HCT116 (cell line): ENCODE results near the gene NELFB. TPM values are rescaled to one million over a fixed set of nuclear protein-coding genes. Genes with fewer than 3 reads are reported as not detected.

Source experiments
- ATAC-seq: fragments of 200-7000 bp; cut with Tn5 transposase; 2 replicates; pipeline ENCODE4 v1.9.1; 2020; ENCODE audit warnings: mild to moderate bottlenecking, moderate library complexity
- BruUV-seq: library from RNA; stranded (reverse); fragments of 400-500 nt; replicated peaks from 2 replicates; lab custom pipeline; 2021; lab: Mats Ljungman, UMichigan
- CTCF ChIA-PET: fragments of 300-600 bp; sonication (Branson Sonifier 250); formaldehyde crosslinking; loops from one replicate; lab custom pipeline; 2021; ENCODE audit warnings: antibody characterized with exemption; lab: Charles Lee
- POLR2A ChIA-PET: fragments of 300-600, 350-600 bp; sonication (Branson Sonifier 250); formaldehyde crosslinking; loops from one replicate; lab custom pipeline; 2021; ENCODE audit warnings: antibody characterized with exemption; lab: Charles Lee
- RAD21 ChIA-PET, 2 experiments: fragments of 300-600 bp; sonication (Branson Sonifier 250); formaldehyde crosslinking; loops; one replicate each; lab custom pipeline; 2023; ENCODE audit warnings: low total read pairs in 2 of 2; ENCODE audit not compliant: uncharacterized antibody in 2 of 2, unreplicated experiment in 2 of 2, low non-redundant PET in 1 of 2; lab: Charles Lee
- DNase-seq: peaks from one replicate; pipeline ENCODE4 v3.0.0-alpha.2; 2010; ENCODE audit warnings: low read depth, low spot score
- H2AFZ ChIP-seq: fragments of 200-600 bp; shearing (Covaris generic), sonication (generic); 2 replicates; pipeline ENCODE4 v1.6.1; 2017; ENCODE audit warnings: low read depth, mixed run types, mixed read lengths, antibody characterized with exemption, low read length; ENCODE audit not compliant: poor library complexity, severe bottlenecking
- H3K27ac ChIP-seq: 2 replicates; pipeline ENCODE4 v1.5.1; 2012; ENCODE audit warnings: low read depth, low read length
- H3K27me3 ChIP-seq: fragments of 200-600 bp; sonication (generic); 2 replicates; pipeline ENCODE4 v1.6.1; 2016; ENCODE audit warnings: mixed run types, low read length, mixed read lengths; ENCODE audit not compliant: insufficient read depth
- H3K36me3 ChIP-seq, 2 experiments: fragments of 200-500 bp in 1 of 2; fragments of 200-600 bp in 1 of 2; sonication (Bioruptor generic) in 1 of 2; sonication (generic) in 1 of 2; 2 replicates each; pipeline versions ENCODE4 v1.5.1 to v1.6.1; 2014 to 2016; ENCODE audit warnings: low read length in 2 of 2, inconsistent platforms in 1 of 2, mixed read lengths in 1 of 2, mixed run types in 1 of 2; ENCODE audit not compliant: insufficient read depth in 2 of 2, control insufficient read depth in 1 of 2
- H3K4me1 ChIP-seq, 2 experiments: fragments of 200-600 bp in 1 of 2; sonication (generic) in 1 of 2; 2 replicates each; pipeline versions ENCODE4 v1.5.1 to v1.6.1; 2012 to 2017; ENCODE audit warnings: low read length in 2 of 2, inconsistent platforms in 1 of 2, mild to moderate bottlenecking in 1 of 2, mixed read lengths in 1 of 2, mixed run types in 1 of 2, moderate library complexity in 1 of 2; ENCODE audit not compliant: insufficient read depth in 2 of 2, control insufficient read depth in 1 of 2
- H3K4me2 ChIP-seq: fragments of 200-600 bp; sonication (generic); 2 replicates; pipeline ENCODE4 v1.6.1; 2017; ENCODE audit warnings: mixed run types, low read length, mixed read lengths
- H3K4me3 ChIP-seq, 2 experiments: fragments of 200-600 bp in 1 of 2; sonication (generic) in 1 of 2; replicated peaks in 1 of 2; 2 replicates each; pipeline ENCODE4 v1.5.1; 2011 to 2016; ENCODE audit warnings: low read length in 2 of 2, control low read depth in 1 of 2, low read depth in 1 of 2, mild to moderate bottlenecking in 1 of 2, mixed read lengths in 1 of 2, mixed run types in 1 of 2
- H3K79me2 ChIP-seq: fragments of 200-600 bp; sonication (generic); 2 replicates; pipeline ENCODE4 v1.6.1; 2017; ENCODE audit warnings: mild to moderate bottlenecking, mixed run types, low read length, moderate library complexity, mixed read lengths; ENCODE audit not compliant: insufficient read depth
- H3K9ac ChIP-seq: fragments of 200-600 bp; sonication (generic); 2 replicates; pipeline ENCODE4 v1.6.1; 2016; ENCODE audit warnings: low read length, mixed read lengths
- H3K9me2 ChIP-seq: fragments of 200-600 bp; sonication (generic), shearing (Covaris generic); 2 replicates; pipeline ENCODE4 v1.6.1; 2017; ENCODE audit warnings: mixed run types, mild to moderate bottlenecking, moderate library complexity; ENCODE audit not compliant: insufficient read depth
- H3K9me3 ChIP-seq, 2 experiments: fragments of 200-500 bp in 1 of 2; fragments of 200-600 bp in 1 of 2; sonication (Bioruptor generic) in 1 of 2; sonication (generic) in 1 of 2; 2 replicates each; pipeline ENCODE4 v1.6.1; 2014 to 2017; ENCODE audit warnings: low read length in 2 of 2, mixed read lengths in 2 of 2, inconsistent platforms in 1 of 2, low read depth in 1 of 2, mild to moderate bottlenecking in 1 of 2, mixed run types in 1 of 2, moderate library complexity in 1 of 2; ENCODE audit not compliant: control insufficient read depth in 1 of 2, insufficient read depth in 1 of 2
- H4K20me1 ChIP-seq: fragments of 200-600 bp; sonication (generic), shearing (Covaris generic); 2 replicates; pipeline ENCODE4 v1.6.1; 2017; ENCODE audit warnings: mixed run types, mild to moderate bottlenecking, moderate library complexity; ENCODE audit not compliant: insufficient read depth
- ATF3 ChIP-seq: IDR thresholded peaks from 2 replicates; pipeline ENCODE4 v1.6.1; 2012
- ELF1 ChIP-seq: IDR thresholded peaks from 2 replicates; pipeline ENCODE4 v1.6.1; 2012; ENCODE audit warnings: low read depth, borderline replicate concordance
- FOSL1 ChIP-seq: IDR thresholded peaks from 2 replicates; pipeline ENCODE4 v1.6.1; 2012; ENCODE audit warnings: low read depth
- JUND ChIP-seq: IDR thresholded peaks from 2 replicates; pipeline ENCODE4 v1.6.1; 2012
- POLR2A ChIP-seq: IDR thresholded peaks from 2 replicates; pipeline ENCODE4 v1.7.0; 2011; ENCODE audit warnings: borderline replicate concordance; ENCODE audit not compliant: insufficient read depth, insufficient read length; ENCODE audit errors: extremely low read depth
- POLR2AphosphoS5 ChIP-seq: IDR thresholded peaks from 2 replicates; pipeline ENCODE4 v1.6.1; 2011; ENCODE audit warnings: mild to moderate bottlenecking, low read depth, low read length, moderate library complexity
- RAD21 ChIP-seq: IDR thresholded peaks from 2 replicates; pipeline ENCODE4 v1.6.1; 2012; ENCODE audit warnings: low read depth, mild to moderate bottlenecking
- SIN3A ChIP-seq: IDR thresholded peaks from 2 replicates; pipeline ENCODE4 v1.6.1; 2012; ENCODE audit warnings: low read depth
- SP1 ChIP-seq: IDR thresholded peaks from 2 replicates; pipeline ENCODE4 v1.6.1; 2012; ENCODE audit warnings: low read depth
- TCF7L2 ChIP-seq: IDR thresholded peaks from 2 replicates; pipeline ENCODE4 v1.7.0; 2011; ENCODE audit warnings: borderline replicate concordance, inconsistent platforms; ENCODE audit not compliant: insufficient read depth, insufficient read length; ENCODE audit errors: extremely low read depth
- ZNF274 ChIP-seq: fragments of 200-500 bp; sonication (Bioruptor generic); IDR thresholded peaks from 2 replicates; pipeline ENCODE4 v1.6.1; 2014; ENCODE audit warnings: mild to moderate bottlenecking, low read depth, low read length, inconsistent platforms
- intact Hi-C: fragments of 100-400 bp; cut with micrococcal nuclease; formaldehyde crosslinking; loops from 2 replicates; pipeline ENCODE4 v1.10.0; 2022
- total RNA-seq: library from RNA; stranded (reverse); gene quantifications from one replicate; pipeline ENCODE4 v1.2.1, GENCODE V29; 2021; ENCODE audit not compliant: unreplicated experiment
- TF ChIP-seq, protein P1 (sequence below): IDR thresholded peaks from 2 replicates; pipeline ENCODE4 v1.6.1; 2012; ENCODE audit warnings: low read depth
- TF ChIP-seq, protein P2 (sequence below), 3 experiments: fragments of 200-600 bp in 1 of 3; sonication (generic) in 1 of 3; IDR thresholded peaks in 2 of 3; conservative IDR thresholded peaks in 1 of 3; 2 replicates each; pipeline ENCODE4 v1.5.1; 2012 to 2017; ENCODE audit warnings: low read depth in 2 of 3, low read length in 2 of 3, antibody characterized with exemption in 1 of 3, borderline replicate concordance in 1 of 3, control low read depth in 1 of 3, mild to moderate bottlenecking in 1 of 3, mixed read lengths in 1 of 3, mixed run types in 1 of 3, moderate library complexity in 1 of 3; ENCODE audit not compliant: insufficient read depth in 1 of 3

NELFB gene
- total RNA-seq, 1 experiment from 2014 or later = 86.4 TPM

- H3K36me3 ChIP-seq = no peaks in the 10 kb centered on the region
- no TSS peak for BruUV-seq
- peak overlapping the region; percentile 46 for H3K9ac ChIP-seq
- H2AFZ ChIP-seq = no peak overlapping the region
- H3K27ac ChIP-seq = peak overlapping the region; percentile 94
- peak overlapping the region; percentile 77 for H3K4me2 ChIP-seq
- POLR2A ChIA-PET = interaction anchor here (0.6 to 1.2 kb wide), 4 partner anchors 9 to 105 kb away, joined by 3 to 7 read pairs (median 3); partner anchors contain the start of genes RNF224, TPRN and TUBB4B
- no peaks in the 10 kb centered on the region for H3K27me3 ChIP-seq
- 0 out of 4 replicates have a peak overlapping the region, but pooled peaks of 1 of the 2 experiments have one; percentile 16 for H3K4me3 ChIP-seq
- DNase-seq (no peak), ATAC-seq (peak; percentile 12; the same call in 1 of the 2 replicates)
- RAD21 ChIA-PET = interaction anchor here in 1 of 2 experiments (0.7 kb wide), 1 partner anchor 20 kb away, joined by 4 read pairs; no protein-coding TSS in a partner anchor
- intact Hi-C loops = no loop called here
- no peaks in the 10 kb centered on the region for H3K9me3 ChIP-seq
- H3K9me2 ChIP-seq = no peaks in the 10 kb centered on the region
- peaks cover 28 to 59% of the 10 kb centered on the region in 2 experiments for H3K4me1 ChIP-seq
- CTCF ChIA-PET = interaction anchor here (1.1 kb wide), 1 partner anchor 68 kb away, joined by 4 read pairs; no protein-coding TSS in a partner anchor
- no peaks in the 10 kb centered on the region for H3K79me2 ChIP-seq
- no peak for TF ChIP-seq SP1
- TF ChIP-seq RAD21 = no peak
- no peak for TF ChIP-seq ELF1
- TF ChIP-seq ZNF274 = no peak
- TF ChIP-seq JUND = no peak
- TF ChIP-seq POLR2A = no peak
- TF ChIP-seq, protein P1, sequence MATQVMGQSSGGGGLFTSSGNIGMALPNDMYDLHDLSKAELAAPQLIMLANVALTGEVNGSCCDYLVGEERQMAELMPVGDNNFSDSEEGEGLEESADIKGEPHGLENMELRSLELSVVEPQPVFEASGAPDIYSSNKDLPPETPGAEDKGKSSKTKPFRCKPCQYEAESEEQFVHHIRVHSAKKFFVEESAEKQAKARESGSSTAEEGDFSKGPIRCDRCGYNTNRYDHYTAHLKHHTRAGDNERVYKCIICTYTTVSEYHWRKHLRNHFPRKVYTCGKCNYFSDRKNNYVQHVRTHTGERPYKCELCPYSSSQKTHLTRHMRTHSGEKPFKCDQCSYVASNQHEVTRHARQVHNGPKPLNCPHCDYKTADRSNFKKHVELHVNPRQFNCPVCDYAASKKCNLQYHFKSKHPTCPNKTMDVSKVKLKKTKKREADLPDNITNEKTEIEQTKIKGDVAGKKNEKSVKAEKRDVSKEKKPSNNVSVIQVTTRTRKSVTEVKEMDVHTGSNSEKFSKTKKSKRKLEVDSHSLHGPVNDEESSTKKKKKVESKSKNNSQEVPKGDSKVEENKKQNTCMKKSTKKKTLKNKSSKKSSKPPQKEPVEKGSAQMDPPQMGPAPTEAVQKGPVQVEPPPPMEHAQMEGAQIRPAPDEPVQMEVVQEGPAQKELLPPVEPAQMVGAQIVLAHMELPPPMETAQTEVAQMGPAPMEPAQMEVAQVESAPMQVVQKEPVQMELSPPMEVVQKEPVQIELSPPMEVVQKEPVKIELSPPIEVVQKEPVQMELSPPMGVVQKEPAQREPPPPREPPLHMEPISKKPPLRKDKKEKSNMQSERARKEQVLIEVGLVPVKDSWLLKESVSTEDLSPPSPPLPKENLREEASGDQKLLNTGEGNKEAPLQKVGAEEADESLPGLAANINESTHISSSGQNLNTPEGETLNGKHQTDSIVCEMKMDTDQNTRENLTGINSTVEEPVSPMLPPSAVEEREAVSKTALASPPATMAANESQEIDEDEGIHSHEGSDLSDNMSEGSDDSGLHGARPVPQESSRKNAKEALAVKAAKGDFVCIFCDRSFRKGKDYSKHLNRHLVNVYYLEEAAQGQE = no peak
- no peak for TF ChIP-seq FOSL1
- no peak for TF ChIP-seq SIN3A
- TF ChIP-seq, protein P2, sequence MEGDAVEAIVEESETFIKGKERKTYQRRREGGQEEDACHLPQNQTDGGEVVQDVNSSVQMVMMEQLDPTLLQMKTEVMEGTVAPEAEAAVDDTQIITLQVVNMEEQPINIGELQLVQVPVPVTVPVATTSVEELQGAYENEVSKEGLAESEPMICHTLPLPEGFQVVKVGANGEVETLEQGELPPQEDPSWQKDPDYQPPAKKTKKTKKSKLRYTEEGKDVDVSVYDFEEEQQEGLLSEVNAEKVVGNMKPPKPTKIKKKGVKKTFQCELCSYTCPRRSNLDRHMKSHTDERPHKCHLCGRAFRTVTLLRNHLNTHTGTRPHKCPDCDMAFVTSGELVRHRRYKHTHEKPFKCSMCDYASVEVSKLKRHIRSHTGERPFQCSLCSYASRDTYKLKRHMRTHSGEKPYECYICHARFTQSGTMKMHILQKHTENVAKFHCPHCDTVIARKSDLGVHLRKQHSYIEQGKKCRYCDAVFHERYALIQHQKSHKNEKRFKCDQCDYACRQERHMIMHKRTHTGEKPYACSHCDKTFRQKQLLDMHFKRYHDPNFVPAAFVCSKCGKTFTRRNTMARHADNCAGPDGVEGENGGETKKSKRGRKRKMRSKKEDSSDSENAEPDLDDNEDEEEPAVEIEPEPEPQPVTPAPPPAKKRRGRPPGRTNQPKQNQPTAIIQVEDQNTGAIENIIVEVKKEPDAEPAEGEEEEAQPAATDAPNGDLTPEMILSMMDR (IDR thresholded peaks at IDR 0.05 in 2 of 3, conservative IDR thresholded peaks at IDR 0.05 in 1 of 3; ENCODE audit: borderline replicate concordance in 1 of 3, insufficient read depth in 1 of 3, low read depth in 2 of 3, low read length in 2 of 3) = no peak
- peak; percentile 71 for TF ChIP-seq TCF7L2
- peak; percentile 44; the same call in 1 of the 2 replicates for TF ChIP-seq POLR2AphosphoS5
- TF ChIP-seq ATF3 = no peak
- H4K20me1 ChIP-seq = no peaks in the 10 kb centered on the region
Observed at GRCh38 chr9:137218754-137219271, 36.3 kb upstream of the NELFB start.
